Muscle of back (tissue), 11 donors: ENCODE data around the gene SCLY. TPM values are rescaled to one million over a fixed set of nuclear protein-coding genes. Genes with fewer than 3 reads are reported as not detected.

Experiments used
- DNase-seq, 3 donors: peaks; one replicate each; pipeline versions ENCODE4 v3.0.0 to v3.0.0-alpha.2; 2013
- polyA plus RNA-seq, 10 donors: library from polyadenylated mRNA; unstranded; fragments of 120-200 nt; gene quantifications; one replicate each; pipeline ENCODE4 v1.2.1, GENCODE V29; 2013; ENCODE audit not compliant: insufficient read length in 10 of 10

SCLY gene
- polyA plus RNA-seq, 10 donors = 7.8 to 12.0 (median 9.4) TPM

DNA sequence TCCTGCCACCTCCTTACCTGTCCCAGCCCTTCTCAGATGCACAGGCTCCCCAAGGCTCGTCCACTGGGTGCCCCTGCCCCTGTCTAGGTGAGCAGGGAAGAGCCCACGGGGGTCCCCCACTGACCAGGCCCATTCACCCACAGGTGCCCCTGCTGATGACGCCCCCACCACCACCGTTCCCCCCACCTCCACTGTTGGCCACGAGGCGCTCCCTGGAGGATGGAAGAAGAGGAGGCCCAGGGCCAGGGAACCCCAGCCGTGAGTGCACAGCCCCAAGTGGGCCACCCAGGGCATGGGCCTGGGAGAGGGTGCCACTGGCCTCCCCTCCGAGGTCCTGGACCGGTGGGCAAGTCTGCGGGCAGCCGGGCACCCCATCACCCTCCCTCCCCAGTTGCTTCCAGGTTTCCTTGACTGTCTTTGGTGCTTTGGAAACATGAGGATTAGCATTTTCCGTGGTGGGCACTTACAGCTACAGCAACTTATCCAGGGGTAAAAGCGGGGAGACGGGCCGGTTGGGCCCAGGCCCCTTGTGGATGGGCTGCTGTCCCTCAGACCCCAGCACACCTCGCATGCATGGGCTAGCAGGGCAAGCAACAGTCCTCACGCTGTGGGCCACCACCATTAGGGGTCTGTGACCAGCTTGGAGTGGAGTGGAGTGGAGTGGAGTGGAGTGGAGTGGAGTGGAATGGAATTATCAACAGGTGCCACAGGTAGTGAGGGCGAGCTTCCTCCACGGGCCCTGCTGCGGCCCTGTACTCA lies 64.5 kb downstream of the SCLY start:
- DNase-seq = no peak

DNA sequence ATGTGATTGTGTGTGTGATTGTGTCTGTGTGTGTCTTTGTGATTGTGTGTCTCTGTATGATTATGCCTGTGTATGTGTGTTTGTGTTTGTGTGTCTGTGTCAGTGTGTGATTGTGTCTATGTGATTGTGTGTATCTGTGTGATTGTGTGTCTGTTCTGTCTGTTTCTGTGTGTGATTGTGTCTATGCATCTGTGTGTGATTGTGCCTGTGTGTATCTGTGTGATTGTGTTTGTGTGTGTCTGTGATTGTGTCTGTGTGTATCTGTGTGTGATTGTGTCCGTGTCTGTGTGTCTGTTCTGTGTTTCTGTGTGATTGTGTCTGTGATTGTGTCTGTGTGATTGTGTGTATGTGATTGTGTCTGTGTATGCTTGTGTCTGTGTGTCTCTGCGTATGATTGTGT lies 65.5 kb downstream of the SCLY start:
- no peak for DNase-seq

- no peak for DNase-seq
These were observed 66.0 kb downstream of the SCLY start for GRCh38 chr2:238126775-238127164.

DNA sequence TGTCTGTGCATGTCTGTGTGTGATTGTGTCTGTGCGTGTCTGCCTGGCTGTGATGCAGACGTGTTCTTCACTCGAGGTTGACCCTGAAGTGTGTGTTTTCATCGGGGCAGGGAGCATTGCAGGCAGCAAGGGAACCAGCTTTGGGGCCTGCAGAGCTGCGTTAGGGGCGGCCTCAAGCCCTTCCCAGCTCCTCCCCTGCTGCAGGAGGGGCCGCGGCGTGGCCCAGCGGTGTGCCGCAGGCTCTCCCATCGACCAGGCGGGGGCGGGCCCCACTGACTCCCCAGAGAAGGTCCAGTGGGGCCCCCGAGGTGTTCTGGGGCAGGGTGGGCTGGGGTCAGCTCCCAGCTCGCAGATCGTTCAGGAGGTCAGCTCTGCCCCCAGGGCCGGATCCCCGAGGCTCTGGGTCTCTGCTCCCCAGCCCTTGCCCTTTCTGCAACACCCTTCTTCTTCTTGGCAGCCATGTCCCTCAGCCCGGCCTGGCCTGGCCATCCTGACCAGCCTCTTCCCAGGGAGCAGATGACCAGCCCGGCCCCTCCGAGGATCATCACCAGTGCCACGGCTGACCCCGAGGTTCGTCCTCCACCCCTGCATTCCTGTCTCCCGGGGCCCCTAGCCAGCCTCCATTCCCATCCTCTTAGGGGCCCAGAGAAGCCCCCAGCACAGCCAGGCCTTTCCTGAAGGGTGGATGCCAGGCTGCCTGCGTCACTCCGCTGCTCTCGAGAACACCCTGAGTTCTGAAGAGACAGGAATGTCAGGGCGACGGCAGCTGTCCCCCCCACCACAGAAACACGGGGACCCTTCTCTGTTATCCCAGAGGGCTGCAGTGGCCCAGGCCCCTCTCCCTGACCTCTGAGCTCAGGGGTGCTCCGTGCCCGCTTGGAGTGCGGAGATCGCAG lies 66.6 kb downstream of the SCLY start:
- peak in 2 of 3 donors; percentile 49 to 86 for DNase-seq

DNA sequence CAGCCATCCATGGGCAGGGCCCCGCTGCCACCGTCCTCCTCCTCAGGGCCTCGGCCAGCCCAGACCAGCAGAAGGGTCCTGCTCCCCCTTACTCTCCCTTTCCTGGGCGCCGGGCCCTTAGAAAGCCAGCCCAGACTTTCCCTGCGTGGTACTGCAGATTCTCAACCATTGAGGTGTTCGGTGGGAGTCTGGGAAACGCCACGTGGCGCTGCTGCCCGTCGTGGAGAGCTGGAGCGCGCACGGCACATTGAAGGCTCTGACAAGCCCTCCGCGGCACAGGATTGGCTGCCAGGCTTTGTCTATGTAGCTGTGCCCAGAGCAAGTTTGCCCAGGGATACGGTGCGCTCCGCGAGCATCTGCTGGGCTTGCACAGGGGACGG lies 67.2 kb downstream of the SCLY start:
- DNase-seq = no peak

- no peak for DNase-seq
These were observed 67.8 kb downstream of the SCLY start for GRCh38 chr2:238128534-238129001.

DNA sequence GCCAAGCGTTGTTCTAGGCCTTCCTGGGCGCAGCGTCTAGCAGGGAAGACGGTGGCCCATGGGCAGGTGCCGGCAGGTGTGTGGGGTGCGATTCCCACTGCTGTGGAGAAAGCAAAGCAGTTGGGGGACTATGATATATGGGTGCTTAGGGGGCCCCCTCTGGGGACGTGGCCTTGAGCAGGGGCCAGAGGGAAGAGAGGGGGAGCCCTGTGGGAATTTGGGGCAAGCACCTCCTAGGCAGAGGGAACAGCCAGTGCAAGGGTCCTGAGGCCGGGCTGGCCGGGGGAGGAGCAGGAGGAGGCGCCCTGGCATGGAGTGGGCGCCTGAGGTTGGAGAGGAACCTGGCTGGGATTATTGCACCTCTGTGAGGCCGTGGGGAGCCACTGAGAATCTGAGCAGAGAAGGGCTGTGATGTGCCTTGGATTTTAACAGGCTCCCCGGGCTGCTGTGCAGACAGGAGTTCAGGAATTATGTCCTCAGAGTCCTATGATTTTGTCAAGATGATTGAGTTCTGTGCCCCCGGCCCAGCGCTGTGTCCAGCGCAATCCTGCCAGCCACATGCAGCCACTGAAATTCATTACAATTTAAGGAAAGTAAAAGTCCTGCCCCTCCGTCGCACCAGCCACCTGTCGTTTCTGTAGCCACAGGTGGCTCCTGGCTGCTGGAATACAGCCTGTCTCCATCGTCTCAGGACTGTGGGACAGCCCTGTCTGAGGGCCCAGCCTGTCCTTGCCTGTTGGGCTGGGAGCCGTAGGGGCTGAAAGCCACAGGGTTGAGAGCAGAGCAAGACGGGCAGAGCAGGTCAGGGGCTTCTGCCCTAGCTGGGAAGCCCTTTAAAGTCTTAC lies 68.6 kb downstream of the SCLY start:
- no peak for DNase-seq

GRCh38 chr2:238130111-238130695 lies 69.4 kb downstream of the SCLY start:
- no peak for DNase-seq

DNA sequence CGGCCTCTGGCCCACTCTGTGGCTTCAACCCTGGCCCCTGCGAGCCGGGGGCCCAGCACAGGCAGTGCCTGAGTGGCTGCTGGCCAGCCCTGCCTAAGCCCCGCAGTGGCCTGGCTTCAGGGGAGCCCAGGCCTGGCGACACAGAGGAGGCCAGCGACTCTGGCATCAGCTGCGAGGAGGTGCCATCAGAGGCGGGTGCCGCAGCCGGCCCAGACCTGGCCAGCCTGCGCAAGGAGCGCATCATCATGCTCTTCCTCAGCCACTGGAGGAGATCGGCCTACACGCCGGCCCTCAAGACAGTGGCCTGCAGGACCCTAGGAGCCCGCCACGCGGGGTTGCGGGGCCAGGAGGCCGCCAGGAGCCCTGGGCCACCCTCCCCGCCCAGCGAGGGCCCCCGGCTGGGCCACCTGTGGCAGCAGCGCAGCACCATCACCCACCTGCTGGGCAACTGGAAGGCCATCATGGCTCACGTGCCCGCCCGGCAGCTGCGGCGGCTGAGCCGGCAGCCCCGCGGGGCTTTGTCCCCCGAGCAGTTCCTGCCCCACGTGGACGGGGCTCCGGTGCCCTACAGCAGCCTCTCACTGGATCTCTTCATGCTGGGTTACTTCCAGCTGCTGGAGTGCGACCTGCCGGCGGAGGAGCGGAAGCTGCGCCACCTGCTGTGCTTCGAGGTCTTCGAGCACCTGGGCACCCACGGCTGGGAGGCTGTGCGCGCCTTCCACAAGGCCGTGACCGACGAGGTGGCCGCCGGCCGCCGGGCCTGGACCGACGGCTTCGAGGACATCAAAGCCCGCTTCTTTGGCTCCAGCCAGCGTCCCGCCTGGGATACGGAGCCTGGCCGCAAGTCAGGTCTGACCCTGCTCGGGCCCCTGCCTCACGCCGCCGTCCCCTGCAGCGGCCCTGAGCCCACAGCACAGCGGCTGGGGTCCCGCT lies 70.2 kb downstream of the SCLY start:
- DNase-seq = no peak

DNA sequence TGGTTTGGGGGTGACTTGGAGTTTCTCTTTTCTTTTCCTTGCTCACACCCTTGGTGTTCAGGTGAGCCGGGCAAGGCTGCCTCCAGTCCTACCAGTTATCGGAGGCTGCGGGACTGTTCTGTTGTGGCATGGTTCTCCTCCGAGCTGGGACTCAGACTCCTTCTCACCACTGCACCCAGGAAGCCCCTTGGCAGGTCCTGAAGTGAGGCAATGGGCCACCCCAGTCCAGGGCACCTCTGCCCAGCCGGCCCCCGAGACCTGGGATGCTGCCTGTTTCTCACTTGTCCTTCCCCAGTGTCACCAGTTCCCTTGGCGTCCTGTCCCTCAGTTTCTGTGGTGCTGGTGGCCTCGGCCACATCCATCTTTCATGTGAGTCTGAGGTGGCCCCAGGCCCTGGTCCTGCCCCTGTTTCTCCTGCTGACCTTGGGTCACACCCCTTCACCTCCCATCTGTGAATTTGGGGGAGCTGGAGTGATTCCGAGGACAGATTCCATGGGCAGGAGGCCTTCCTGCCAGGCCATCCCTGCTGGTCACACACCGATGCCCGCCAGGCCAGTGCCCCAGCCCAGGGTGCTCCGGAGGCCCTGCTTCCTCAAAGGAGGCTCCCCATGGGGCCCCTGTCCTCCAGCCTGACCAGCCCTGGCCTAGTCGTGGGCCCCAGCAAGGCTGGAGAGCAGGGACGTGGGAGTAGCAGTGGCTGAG lies 71.1 kb downstream of the SCLY start:
- DNase-seq = no peak

- DNase-seq = no peak
These were observed 72.0 kb downstream of the SCLY start for GRCh38 chr2:238132463-238133450.

GRCh38 chr2:238133499-238134392 lies 72.9 kb downstream of the SCLY start:
- DNase-seq = no peak

DNA sequence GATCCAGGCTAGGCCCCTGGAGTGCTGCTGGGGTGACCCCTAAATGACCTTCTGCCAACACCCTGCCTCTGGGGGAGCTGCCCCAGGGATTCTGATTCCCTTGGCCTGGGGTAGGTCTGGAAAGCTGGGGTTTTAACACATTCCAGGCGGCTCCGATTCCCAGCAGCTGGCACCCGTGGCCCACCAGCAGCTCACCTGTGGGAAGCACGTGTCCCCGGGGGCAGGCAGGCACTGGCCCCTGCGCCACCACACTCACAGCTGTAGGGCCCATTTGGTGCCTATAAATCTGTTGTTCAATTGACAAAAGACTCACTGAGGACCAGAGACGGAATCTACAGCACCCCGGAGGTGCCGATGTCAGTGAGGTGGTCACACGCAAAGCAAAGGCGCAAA lies 73.6 kb downstream of the SCLY start:
- DNase-seq = no peak

- no peak for DNase-seq
These were observed 74.9 kb downstream of the SCLY start for GRCh38 chr2:238135601-238136150.

DNA sequence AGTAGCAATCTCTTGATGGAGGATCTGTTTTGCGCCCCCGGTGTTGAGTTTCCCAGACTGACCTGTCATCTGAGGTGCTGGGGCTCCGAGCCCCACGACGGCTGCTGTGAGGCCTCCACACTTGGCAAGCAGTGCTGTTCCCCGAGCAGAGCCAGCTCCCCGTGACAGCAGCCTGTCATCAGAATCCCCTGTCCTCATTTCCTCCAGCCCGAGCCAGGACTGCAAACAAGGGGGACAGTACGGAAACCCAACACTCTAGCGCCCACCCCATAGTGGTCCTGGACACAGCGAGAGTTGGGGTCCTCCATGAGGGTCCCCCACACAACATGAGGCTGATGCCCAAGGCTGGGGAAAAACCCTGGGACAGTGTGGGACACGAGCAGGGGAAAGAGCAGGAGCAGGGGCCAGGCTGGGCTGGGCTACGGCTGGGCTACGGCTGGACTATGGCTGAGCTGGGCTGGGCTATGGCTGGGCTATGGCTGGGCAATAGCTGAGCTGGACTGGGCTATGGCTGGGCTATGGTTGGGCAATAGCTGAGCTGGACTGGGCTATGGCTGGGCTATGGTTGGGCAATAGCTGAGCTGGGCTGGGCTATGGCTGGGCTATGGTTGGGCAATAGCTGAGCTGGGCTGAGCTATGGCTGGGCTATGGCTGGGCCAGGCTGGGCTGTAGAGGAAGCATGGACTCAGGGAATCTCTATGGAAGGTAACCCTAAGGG lies 76.2 kb downstream of the SCLY start:
- DNase-seq = no peak

- DNase-seq = no peak
These were observed 77.1 kb downstream of the SCLY start for GRCh38 chr2:238137885-238138284.
